Measurements from ENCODE around the gene PPAN. TPM values are rescaled to one million over a fixed set of nuclear protein-coding genes. Genes with fewer than 3 reads are reported as not detected.

PPAN gene
- total RNA-seq, 3 donors from 2014 or later: 36.4 to 42.0 (median 40.3) TPM

DNA sequence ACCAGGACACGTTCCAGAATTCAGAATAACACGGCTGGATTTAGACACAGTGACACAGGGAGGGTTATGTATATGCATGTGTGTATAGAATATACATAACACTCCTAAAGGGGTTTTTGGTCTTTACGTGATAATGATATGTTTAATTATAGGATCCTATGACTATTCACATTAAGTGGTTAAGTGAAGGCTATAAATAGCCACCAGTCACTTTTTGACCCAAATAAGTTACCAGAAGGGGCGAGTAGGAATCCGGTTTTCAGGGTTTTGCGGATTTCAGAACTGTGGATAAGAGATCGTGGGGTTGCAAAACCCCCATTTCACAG, 10.6 kb upstream of the PPAN start:
- no peak overlapping the region for H3K4me3 ChIP-seq
- TF ChIP-seq, protein P1, sequence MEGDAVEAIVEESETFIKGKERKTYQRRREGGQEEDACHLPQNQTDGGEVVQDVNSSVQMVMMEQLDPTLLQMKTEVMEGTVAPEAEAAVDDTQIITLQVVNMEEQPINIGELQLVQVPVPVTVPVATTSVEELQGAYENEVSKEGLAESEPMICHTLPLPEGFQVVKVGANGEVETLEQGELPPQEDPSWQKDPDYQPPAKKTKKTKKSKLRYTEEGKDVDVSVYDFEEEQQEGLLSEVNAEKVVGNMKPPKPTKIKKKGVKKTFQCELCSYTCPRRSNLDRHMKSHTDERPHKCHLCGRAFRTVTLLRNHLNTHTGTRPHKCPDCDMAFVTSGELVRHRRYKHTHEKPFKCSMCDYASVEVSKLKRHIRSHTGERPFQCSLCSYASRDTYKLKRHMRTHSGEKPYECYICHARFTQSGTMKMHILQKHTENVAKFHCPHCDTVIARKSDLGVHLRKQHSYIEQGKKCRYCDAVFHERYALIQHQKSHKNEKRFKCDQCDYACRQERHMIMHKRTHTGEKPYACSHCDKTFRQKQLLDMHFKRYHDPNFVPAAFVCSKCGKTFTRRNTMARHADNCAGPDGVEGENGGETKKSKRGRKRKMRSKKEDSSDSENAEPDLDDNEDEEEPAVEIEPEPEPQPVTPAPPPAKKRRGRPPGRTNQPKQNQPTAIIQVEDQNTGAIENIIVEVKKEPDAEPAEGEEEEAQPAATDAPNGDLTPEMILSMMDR (IDR thresholded peaks at IDR 0.05): no peak
- DNase-seq: no peak
- ATAC-seq: no peak
- H3K9me3 ChIP-seq: no peaks in the 10 kb centered on the region
- peaks cover 3% of the 10 kb centered on the region for H3K4me1 ChIP-seq (ENCODE audit: low read depth)
- intact Hi-C loops (cut with DNase I, micrococcal nuclease): no loop called here
- H3K36me3 ChIP-seq (ENCODE audit: low read depth): no peaks in the 10 kb centered on the region

DNA sequence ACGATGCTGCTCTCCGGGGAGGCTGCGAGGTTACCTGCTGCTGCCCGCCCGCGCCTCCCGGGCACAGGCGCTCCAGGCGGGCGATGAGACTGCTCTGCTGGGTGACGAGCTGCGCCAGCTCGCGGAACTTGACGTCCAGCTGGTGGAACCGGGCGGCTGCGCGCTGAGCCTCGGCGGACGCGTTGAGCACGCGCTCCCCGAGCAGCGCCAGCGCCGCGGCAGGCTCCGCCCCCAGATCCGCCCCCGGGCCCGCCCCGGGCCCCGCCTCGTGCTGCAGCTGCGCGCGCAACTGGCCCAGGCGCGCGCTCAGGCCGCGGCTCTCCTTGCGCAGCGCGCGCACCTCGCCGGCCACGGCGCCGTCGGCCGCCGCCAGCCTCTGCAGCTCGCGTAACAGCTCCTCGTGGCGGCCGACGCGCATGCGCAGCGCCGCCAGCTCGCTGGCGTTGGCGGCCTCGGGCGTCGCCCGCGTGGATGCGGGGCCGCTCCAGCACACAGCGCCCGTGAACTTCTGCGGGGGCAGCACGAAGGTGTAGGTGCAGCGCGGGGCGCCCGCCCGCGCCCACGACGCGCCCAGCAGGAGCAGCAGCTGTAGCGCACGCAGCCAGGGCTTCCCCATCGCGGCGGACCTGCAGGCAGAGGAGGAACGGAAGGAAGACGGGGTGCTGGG, 10.1 kb upstream of the PPAN start:
- H3K9me3 ChIP-seq: no peaks in the 10 kb centered on the region
- no peaks in the 10 kb centered on the region for H3K36me3 ChIP-seq (ENCODE audit: low read depth)
- no peak overlapping the region for H3K4me3 ChIP-seq
- peak; percentile 88 to 96 (median 94) for DNase-seq
- peak; percentile 96 for ATAC-seq
- intact Hi-C loops (cut with DNase I, micrococcal nuclease): no loop called here
- TF ChIP-seq, protein P1 (IDR thresholded peaks at IDR 0.05): no peak
- peaks cover 3% of the 10 kb centered on the region for H3K4me1 ChIP-seq (ENCODE audit: low read depth)

DNA sequence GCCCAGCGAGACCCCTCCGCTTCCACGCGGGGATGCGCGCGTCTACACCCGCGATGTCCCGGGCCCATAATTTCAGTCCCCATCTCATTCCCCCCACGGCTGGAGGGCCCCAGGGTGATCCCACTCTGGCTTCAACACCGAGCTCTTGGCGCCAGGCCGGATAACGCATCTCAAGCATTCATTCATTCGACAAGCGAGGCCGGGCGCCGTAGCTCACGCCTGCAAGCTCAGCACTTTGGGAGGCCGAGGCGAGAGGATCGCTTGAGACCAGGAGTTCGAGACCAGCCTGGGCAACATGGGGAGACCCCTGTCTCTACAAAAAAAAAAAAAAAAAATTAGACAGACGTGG, 9.6 kb upstream of the PPAN start:
- H3K4me1 ChIP-seq (ENCODE audit: low read depth): peaks cover 3% of the 10 kb centered on the region
- TF ChIP-seq, protein P1 (IDR thresholded peaks at IDR 0.05): no peak
- DNase-seq (peak in 1 of 3 donors; percentile 43), ATAC-seq (no peak)
- H3K9me3 ChIP-seq: no peaks in the 10 kb centered on the region
- intact Hi-C loops (cut with DNase I, micrococcal nuclease): no loop called here
- H3K4me3 ChIP-seq: no peak overlapping the region
- no peaks in the 10 kb centered on the region for H3K36me3 ChIP-seq (ENCODE audit: low read depth)

DNA sequence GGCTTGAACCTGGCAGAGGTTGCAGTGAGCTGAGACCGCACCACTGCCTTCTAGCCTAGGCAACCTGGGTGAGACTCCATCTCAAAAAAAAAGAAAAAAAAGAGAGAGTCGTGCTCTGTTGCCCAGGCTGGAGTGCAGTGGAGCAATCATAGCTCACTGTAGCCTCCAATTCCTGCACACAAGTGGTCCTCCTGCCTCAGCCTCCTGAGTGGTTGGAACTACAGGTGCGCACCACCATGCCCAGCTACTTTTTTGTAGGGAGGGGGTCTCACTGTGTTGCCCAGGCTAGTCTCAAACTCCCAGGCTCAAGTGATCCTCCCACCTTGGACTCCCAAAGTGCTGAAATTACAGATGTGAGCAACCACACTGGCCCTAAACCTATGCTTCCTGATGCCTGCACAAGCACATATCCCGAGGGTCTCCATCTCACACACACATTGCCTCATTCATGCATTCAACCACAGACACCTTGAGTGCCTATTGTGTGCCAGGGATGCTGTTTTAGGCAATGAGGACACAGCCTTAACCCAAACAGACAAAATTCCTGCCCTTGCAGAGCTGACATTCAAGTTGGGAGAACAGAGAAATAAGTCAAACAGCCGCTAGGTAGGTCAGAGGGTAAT, 5.9 kb upstream of the PPAN start:
- DNase-seq (no peak), ATAC-seq (no peak)
- peaks cover 3% of the 10 kb centered on the region for H3K4me1 ChIP-seq (ENCODE audit: low read depth)
- TF ChIP-seq, protein P1 (IDR thresholded peaks at IDR 0.05): no peak
- intact Hi-C loops (cut with DNase I, micrococcal nuclease): no loop called here
- H3K4me3 ChIP-seq: no peak overlapping the region
- H3K9me3 ChIP-seq: no peaks in the 10 kb centered on the region
- H3K36me3 ChIP-seq (ENCODE audit: low read depth): no peaks in the 10 kb centered on the region

DNA sequence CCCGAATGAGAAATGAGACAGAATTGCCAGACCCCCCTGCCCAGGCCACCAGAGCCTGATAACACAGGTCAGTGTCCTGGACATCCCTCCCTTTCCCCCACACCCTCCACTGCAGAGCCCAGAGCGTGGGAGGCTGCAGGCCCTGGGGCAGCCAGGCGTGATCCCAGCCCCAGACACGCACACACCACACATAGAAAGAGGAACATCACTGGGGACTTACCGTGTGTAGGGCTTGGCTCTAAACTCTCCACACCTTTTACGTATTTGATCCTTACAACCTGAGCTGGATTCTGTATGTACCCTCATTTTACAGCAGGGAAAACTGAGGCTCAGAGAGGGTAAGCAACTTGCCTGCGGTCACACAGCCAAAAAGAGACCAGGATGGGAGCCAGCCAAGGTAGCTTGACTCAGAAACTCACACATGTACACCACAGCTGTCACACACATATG, 3.4 kb upstream of the PPAN start:
- Histone ChIP-seq H3K36me3 (ENCODE audit: low read depth) (peaks cover 2% of the 10 kb centered on the region), H3K9me3 (no peaks in the 10 kb centered on the region), H3K4me1 (ENCODE audit: low read depth) (peaks cover 13% of the 10 kb centered on the region), H3K4me3 (no peak overlapping the region)
- TF ChIP-seq, protein P1 (IDR thresholded peaks at IDR 0.05): no peak
- peak in 1 of 3 donors; percentile 65 for DNase-seq
- intact Hi-C loops (cut with DNase I, micrococcal nuclease): no loop called here
- no peak for ATAC-seq
